Keratinocyte (primary cell): ENCODE measurements around the gene DUSP3.

Source experiments
- EZH2 ChIP-seq: IDR thresholded peaks from one replicate; pipeline ENCODE4 v1.6.1; 2012; ENCODE audit warnings: inconsistent platforms, mild to moderate bottlenecking, low read length, moderate library complexity
- TF ChIP-seq, protein P1 (sequence below), 3 experiments: IDR thresholded peaks in 1 of 3; conservative IDR thresholded peaks in 1 of 3; optimal IDR thresholded peaks in 1 of 3; 2 replicates in 2 of 3; 3 replicates in 1 of 3; pipeline versions ENCODE3 to v1.5.1; 2011; ENCODE audit warnings: low read length in 3 of 3, mild to moderate bottlenecking in 3 of 3, moderate library complexity in 2 of 3, control low read depth in 1 of 3, inconsistent platforms in 1 of 3; ENCODE audit not compliant: insufficient read depth in 2 of 3; ENCODE audit errors: extremely low read depth in 1 of 3

DNA sequence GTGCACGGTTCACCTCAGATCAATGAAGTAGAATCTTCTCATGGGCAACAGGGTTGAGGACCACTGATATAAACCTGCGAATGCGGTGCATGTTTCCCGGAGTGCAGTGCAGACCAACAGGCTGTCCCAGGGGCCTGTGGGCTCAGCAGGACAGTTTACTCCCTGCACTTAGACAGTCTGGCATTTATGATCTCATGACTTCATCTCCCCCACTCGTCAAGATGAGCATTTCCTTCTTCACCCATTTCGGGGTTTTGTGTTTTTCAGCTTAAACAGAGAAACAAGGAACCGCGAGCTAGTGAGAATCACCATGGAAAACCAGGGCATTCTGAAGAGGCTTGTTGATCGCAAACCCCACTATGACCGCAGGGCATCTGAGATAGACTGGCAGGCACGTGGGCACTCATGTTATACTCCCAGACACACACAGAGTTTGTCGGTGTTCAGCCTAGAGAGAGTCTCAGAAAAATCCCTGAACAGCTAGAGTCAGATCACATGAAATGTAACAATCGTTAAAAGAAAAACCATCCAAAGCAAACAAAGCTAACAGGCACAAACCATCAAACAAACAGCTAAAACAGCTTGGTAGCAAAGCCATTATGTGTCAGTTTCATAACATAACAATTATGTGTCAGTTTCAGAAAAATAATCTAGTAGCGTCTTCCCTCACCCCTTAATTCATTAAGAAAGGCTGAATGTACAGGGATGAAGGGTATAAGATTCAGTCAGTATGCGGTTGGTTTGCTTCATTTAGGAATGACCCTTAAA is 4.3 kb upstream of the DUSP3 start:
- TF ChIP-seq, protein P1, sequence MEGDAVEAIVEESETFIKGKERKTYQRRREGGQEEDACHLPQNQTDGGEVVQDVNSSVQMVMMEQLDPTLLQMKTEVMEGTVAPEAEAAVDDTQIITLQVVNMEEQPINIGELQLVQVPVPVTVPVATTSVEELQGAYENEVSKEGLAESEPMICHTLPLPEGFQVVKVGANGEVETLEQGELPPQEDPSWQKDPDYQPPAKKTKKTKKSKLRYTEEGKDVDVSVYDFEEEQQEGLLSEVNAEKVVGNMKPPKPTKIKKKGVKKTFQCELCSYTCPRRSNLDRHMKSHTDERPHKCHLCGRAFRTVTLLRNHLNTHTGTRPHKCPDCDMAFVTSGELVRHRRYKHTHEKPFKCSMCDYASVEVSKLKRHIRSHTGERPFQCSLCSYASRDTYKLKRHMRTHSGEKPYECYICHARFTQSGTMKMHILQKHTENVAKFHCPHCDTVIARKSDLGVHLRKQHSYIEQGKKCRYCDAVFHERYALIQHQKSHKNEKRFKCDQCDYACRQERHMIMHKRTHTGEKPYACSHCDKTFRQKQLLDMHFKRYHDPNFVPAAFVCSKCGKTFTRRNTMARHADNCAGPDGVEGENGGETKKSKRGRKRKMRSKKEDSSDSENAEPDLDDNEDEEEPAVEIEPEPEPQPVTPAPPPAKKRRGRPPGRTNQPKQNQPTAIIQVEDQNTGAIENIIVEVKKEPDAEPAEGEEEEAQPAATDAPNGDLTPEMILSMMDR (optimal IDR thresholded peaks at IDR 0.05 in 1 of 3, IDR thresholded peaks at IDR 0.05 in 1 of 3, conservative IDR thresholded peaks at IDR 0.05 in 1 of 3; ENCODE audit: extremely low read depth in 1 of 3, insufficient read depth in 2 of 3, low read length in 3 of 3): no peak
- no peak for TF ChIP-seq EZH2
